ENCODE results near the gene NPY4R.
"Not testable (repeated sequence)": the region's sequence is repeated elsewhere in the genome, so short reads cannot be mapped to it uniquely, and the experiment has no call there.

The NPY4R gene, protein sequence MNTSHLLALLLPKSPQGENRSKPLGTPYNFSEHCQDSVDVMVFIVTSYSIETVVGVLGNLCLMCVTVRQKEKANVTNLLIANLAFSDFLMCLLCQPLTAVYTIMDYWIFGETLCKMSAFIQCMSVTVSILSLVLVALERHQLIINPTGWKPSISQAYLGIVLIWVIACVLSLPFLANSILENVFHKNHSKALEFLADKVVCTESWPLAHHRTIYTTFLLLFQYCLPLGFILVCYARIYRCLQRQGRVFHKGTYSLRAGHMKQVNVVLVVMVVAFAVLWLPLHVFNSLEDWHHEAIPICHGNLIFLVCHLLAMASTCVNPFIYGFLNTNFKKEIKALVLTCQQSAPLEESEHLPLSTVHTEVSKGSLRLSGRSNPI

DNA sequence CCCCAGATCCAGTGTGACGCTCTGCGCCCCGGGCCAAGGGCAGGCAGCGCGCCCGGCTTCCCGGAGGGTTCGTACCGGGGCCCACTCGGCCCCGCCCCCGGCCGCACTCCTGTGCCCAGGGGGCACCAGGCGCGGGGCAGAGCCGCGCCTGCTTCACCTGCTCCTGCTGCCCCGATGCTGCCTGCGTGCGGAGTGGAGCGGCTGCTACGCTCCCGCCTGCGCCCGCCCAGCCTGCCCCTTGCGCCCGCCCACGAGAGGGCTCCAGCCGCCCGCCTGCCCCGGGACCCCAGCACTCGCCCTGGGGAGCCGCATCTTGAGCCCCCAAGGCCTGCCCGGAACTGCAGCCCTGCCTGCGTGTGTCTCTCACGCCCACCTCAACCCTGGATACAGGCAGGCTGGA, at the start of gene NPY4R:
TSS of gene NPY4R (minus strand) at position 194 of the 400 bp plus-strand sequence. CDS start 3,323 bp downstream, outside the sequence.
- not testable (repeated sequence) for DNase-seq (ENCODE audit: low spot score)

DNA sequence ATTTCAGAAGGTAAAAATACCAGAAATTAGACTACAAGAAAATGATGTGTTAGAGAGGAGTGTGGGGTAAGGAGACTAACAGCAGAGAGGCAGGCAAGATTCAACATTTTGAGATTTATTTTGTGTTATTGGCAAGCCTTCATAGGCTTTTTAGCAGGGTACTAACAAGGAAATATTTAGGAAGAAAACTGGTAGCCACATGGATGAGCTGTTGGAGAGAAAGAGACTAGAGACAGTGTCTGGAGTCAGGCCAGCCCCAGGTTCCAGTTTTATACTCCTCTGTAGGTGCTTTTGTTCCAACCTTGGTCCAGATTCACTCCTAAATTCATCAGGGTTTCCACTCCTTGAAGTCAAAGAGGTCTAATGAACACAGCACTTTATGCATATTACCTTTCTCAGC, 49.6 kb upstream of the NPY4R start:
- DNase-seq (ENCODE audit: low spot score), result no peak

DNA sequence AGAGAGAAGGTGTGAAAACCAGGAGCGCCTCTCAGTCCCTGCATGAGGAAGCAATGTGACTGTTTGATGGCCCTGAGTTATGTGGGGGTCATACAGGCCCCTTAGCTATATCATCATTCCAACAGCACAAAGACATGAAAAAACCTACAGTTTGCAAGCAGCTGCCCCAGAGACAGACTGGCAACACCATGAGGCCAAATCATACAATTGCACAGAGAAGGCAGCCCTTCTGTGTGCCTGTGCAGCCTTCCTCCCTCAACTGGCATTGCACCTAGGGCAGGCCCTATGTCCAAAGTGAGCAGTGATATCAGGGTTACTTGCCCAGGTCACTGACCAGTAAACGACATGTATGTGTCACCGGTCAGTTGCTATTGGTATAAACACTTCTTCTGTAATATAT, 49.1 kb upstream of the NPY4R start:
- DNase-seq (ENCODE audit: low spot score), result no peak

DNA sequence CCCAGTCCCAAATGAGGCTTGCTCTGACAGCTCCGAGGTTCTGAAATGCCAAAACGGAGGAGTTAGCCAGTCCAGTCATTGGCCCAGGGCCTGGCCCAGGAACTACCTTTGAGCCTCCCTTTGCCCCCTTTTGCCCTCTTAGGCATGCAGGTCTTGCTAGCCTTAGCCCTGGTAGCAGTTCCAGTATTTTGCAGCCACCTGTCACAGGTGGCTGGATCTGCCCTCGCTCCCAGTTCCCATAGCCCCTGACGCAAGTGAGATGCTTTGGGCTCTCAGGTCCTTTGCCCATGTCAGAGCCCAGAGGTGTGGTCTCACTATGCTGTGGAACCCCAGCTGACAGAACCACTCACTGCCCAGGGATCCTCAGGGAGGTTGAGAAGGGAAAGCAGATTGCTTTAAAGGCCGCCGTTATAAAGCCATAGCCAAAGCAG, 48.7 kb upstream of the NPY4R start:
- peak; percentile 51 for DNase-seq (ENCODE audit: low spot score)

DNA sequence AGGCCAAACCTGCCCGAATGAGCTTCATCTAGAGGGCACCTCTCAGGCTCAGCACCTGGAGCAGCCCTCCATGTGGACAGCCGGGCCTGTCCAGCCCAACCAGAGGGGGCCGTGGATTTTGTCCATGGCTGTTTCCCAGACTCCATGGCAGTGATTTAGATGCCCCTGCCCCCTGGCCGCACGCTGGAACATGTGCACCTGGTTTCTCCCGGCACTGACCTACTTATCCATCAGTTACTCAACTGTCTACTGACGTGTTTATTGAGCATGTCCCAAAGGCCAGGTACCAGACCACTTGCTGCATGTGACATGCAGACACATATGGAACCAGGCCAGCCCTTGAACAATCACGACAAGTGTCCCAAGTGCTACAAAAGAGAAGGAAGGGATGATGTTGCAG, 47.6 kb upstream of the NPY4R start:
- not testable (repeated sequence) for DNase-seq (ENCODE audit: low spot score)

DNA sequence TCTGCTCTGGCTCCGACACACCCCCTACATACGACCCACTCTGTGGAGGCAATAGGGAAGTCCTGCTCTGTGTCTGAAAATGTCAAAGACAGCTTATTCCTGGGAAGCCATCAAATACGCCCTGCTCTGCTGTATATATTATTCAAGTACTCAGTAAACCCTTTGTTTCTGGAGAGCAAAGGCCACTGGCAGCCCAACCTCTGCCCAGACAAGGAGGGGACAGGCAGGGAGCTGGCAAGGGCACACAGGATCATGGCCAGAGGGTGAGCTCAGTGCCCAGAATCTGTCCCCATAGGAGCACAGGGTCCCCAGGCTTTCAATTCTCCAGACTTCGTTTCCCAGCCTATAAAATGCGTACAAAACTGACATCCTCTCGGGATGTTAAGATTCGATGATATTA, 47.0 kb upstream of the NPY4R start:
- not testable (repeated sequence) for DNase-seq (ENCODE audit: low spot score)

DNA sequence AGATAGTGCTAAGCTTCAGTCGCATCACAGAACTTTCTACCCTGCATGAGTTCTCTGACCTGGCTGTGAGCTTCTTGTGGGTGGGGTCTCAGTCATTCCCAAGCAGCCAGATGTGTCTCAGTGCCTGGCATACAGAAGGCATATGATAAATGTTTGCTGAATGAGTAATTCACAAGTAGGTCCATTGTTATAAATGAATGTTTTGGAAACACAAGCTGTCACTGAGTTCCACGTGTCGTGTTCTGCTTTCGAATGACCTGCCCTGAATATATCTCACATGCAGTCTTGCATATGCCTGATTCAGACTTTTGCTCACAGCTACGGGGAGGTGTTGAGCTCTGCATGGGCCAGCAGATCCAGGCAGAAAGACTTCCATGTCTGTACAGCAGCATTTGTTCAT, 46.2 kb upstream of the NPY4R start:
- not testable (repeated sequence) for DNase-seq (ENCODE audit: low spot score)

DNA sequence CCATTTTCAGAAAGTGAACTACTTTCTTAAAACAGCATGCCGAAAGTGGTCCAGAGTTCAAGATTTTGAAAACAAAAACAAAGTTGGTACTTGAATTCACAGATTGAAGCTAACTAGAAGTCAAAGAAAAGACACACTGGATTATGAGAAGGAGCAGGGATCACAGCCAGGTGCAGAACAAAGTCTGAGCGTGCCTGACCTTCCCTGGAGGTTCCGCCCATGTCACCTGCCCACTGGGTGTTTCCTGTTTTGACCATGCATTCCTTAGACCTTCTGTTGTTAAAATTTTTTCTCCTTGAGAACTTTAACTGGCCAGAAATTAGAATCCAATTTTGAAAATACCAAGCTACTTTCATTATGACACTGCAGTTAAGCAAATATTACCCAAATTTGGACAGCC, 34.2 kb upstream of the NPY4R start:
- DNase-seq (ENCODE audit: low spot score), result not testable (repeated sequence)

DNA sequence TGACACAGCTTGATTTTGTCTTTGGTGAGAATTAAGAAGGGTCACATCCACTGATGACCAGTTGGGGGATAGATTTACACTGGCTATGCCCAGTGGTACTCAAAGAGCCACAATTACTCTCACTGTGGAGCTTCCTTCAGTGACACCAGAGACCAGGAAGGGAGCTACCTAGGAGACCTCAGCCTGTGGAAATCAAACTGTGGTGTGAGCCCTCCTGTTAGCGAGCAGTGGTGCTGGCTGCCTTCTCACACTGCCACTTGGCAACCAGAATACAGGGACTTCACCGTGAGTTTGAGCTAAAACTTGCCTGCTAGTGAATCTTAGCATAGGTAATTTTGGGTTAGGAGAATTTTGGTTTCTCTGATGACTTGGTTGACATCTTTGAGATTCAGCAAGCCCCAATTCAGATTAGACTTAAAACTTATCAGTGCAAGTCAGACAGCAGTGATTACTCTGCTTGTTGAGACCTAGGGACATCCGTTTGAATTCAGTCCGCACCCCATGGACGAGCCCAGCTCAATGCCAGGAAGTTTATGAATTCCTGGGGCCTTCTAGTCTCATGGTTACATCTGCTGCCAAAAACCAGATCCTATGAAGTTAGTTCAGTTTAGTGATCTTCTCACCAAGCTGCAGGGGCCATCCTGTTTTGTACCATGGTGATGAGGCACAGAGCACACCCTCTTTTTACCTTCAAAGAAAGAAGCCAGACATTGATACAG, 33.4 kb upstream of the NPY4R start:
- DNase-seq (ENCODE audit: low spot score), result not testable (repeated sequence)

DNA sequence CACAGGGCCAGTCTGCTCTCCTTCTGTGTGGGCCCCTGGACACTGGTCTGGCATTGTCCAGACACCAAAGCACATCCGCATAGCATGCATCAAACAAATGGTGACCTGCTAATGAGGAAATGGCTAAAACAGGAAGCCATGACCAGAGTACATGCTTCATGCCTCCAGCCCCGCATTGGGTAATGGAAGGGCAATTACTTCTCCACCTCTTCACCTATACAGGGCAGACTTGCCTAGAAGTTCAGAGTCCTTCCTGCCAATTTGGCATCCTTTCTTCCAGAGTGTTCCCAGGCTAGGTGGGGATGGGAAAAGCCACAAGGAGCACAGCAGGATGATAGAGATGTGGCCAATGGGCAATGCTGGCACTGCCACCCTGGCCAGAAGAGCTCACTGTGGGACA, 32.1 kb upstream of the NPY4R start:
- DNase-seq (ENCODE audit: low spot score), result not testable (repeated sequence)

DNA sequence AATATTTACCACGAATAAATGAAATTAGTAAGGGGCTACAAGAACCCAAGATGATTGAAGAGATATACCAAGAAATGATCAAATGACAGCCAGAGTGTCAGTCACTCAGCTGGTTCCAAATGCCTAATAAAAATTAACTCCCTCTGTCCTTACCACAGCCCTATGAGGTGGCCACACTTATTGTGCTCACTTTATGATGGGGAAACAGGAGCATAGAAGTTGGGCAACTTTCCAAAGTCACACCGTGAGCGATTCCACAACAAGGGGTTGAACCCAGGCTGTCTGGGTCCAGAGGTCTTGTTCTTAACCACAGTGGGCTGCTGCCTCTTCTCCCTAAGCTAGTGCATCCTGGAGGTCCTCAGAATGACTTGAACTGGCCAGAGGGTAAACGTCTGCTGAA, 31.6 kb upstream of the NPY4R start:
- DNase-seq (ENCODE audit: low spot score), result not testable (repeated sequence)

DNA sequence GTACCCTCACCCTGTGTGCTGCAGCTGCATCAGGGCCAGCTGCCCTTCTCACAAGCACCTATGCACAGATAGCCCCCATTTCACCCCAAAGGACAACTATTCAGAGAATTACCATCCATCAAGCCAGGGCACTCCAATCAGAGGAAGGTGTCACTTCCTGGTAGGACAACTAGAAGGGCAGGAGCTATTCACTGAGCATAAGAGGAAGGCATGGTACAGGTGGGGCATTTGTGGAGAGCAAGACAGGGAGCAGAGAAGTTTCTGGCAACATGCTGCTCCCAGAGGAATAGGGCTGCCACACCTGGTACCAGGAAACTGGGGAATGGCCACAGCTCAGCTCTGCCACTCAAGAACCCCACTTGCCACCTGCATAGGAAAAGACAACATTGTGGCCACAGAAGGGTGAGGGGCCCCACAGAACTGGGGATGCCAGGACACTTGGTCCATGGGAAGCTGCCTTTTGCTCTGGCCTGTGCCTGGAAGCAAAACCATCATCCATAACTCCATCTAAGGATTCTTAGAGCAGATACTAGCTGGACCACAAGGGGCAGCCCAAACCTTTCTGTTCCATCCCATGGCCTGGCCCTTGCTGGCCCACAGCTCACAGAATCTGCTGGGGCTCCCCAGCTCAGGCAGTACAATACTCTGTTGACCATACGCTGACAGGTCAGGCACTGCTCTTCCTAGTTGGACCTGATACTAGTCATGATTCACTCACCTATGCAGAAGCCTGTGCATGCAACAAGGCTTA, 25.8 kb upstream of the NPY4R start:
- DNase-seq (ENCODE audit: low spot score), result not testable (repeated sequence)

DNA sequence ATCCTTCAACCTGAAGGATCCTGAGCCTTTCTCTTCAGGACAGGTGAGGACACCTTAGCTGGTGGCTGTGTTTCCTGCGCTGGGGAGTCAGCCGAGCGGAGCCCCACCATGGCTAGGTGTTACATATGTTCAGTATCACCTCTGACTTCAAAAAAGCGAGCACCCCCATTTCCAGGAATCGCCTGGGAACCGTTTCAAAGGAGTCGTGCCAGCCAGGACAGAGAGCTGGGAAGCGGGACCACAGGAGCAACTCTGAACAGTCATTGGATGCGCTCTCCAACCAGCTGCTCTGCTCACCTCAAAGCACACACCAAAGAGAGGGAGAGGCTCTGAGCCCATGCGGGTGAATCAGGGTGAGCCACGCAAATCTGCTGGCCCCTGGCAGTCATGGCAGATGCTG, 24.5 kb upstream of the NPY4R start:
- DNase-seq (ENCODE audit: low spot score), result not testable (repeated sequence)

DNA sequence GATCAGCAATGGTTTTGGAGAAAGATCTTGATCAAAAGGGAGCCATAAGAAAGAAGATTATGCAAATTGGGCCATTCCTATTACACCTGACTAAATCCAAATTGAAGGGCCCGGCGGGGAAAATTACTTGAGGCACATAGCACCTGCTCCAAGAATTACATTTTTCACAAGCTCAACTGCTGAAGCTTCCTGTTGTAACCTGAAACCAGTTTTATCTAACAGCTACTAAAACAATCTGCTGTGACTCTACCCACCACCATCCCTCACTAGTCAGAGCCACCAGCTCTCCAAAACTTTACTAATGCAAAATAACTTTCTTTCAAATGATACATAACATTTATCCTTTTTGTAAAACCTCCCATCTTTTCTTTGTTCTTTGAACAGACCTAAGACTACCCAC, 20.7 kb upstream of the NPY4R start:
- DNase-seq (ENCODE audit: low spot score), result not testable (repeated sequence)

DNA sequence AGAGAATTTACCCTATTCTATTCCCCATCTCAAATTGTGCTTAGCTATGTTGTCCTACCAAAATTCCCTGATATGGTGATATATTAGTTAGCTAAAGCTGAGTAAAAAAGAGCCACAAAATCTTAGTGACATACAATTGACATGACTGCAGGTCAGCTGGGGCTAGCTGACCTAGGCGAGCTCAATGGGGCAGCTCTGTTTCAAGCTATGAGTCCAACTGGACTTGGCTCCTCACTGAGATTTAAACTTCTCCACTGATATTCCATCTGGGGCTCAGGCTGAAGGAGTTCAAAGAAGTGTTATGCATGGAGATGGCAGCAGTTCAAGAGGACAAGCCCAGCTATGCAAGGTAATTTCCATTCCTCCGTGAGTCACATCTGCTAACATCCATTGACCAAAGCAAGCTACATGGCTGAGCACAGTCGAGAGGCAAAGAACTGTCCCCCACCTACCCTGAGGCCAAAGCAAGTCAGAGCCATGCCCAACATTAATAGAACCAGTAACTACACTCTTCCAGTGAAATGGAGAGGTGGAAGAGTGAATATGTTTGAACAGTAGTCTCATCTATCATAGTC, 9.1 kb upstream of the NPY4R start:
- not testable (repeated sequence) for DNase-seq (ENCODE audit: low spot score)

DNA sequence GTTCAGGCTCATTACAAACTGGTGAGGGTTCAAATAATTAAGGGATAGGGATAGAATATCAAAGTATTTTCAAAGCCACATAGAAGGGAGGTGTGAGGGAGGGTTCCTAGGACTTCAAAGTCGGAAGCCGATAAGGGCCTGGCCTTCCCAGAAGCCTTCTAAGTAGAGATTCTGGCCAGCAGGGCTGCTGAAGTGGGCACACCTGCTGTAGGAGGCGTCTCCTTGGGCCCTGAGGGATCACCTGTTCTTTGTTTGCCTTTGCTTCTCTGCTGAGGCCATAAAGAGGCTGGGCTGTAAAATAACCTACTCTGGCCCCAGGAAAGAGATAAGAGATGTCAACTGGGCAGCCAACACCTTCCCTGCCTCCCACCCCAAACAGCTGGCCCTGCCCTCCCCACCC, 8.0 kb upstream of the NPY4R start:
- DNase-seq (ENCODE audit: low spot score), result not testable (repeated sequence)

DNA sequence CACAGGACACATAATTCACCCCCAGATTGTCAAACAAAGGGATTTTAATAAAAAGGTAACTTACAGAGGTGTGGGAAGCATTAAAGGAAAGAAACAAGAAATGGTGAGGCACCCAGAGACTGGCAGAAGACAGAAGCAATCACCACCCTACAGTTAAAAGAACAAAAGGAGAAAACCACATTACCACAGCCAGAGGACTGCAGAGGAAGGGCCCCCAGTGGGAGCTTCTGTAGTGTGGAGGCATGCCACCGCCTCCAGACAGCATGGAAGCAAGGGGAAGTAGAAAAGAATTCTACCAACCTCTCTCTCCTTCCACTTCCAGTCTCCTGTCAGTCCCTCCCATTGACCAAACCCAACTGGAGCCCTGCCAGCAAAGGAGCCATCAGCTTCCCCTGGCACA, 4.4 kb upstream of the NPY4R start:
- DNase-seq (ENCODE audit: low spot score), result not testable (repeated sequence)

DNA sequence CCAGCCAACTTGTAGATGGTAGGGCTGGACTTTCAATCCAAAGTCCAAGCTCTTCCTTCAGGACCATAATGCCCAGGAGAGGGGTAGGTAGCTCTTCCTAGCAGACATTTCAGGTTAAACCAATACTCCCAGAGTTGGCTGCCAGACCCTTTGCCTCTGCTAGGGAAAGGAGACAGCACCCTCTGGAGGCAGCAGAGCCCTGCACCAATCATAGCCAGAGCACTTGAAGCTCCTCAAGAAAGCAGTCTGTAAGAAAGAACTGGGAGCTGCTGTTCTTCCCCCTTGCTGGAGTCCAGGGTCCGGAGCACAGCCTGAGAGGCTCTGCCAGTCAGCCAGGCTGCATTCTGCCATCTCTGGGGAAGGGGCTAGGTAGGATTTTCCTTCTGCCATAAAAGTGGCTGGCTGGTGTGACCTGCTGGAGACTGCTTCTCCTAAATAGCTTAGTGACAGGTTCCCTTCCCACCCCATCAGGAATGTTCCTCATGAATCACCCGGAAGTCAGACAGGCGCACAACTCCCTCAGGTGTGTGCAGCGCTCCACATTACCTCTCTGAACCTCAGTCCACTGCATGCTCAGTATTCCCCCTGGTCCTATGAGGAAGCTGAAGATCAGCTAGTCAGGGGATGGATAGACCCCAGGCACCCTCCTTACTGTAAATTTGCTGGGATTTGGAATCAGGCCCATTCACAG, 2.5 kb upstream of the NPY4R start:
- DNase-seq (ENCODE audit: low spot score), result not testable (repeated sequence)

DNA sequence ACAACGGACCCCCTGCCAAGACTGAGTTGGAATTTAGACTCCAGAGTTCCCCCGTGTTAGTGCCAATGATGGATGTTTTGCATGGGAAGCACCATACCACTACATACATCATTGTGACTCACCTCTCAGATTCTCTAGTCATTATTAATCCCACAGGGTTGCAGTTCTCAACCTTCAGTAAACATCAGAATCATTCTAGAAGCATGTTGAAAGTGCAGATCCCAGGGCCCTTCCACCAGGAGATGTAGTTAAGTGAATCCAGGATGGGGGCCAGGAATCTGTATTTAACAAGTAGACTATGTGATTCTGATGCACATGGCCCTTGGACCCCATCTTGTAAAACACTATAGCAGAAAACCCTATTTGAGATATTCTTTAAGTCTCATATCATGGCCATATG, 2.1 kb downstream of the NPY4R start:
- DNase-seq (ENCODE audit: low spot score), result not testable (repeated sequence)

DNA sequence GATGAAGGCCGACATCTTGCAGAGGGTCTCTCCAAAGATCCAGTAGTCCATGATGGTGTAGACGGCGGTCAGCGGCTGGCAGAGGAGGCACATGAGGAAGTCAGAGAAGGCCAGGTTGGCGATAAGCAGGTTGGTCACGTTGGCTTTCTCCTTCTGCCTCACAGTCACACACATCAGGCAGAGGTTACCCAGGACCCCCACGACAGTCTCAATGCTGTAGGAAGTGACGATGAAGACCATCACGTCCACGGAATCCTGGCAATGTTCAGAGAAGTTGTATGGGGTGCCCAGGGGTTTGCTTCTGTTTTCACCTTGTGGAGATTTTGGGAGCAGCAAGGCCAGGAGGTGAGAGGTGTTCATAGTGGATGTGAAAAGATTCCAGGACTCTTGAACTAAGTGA, 3.5 kb downstream of the NPY4R start:
- peak; percentile 41 for DNase-seq (ENCODE audit: low spot score)

DNA sequence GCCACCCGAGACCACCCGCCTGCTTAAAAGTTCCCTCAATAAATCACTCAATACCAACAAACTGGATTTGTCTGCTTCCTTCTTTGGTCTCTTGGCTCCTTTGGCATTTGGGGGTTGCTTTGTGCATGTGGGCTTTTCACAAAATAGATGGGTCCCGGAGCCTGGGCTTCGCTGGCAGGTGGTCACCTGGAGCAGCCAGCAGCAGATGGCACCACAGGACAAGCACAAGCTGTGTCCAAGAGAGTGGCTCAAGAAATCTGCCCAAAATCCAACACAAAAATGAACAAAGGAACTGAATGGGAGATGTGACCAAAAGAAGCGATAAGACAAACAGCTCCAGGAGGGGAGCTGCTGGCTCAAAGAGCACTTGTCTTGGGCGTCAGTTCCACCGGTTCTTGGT, 6.2 kb downstream of the NPY4R start:
- not testable (repeated sequence) for DNase-seq (ENCODE audit: low spot score)

DNA sequence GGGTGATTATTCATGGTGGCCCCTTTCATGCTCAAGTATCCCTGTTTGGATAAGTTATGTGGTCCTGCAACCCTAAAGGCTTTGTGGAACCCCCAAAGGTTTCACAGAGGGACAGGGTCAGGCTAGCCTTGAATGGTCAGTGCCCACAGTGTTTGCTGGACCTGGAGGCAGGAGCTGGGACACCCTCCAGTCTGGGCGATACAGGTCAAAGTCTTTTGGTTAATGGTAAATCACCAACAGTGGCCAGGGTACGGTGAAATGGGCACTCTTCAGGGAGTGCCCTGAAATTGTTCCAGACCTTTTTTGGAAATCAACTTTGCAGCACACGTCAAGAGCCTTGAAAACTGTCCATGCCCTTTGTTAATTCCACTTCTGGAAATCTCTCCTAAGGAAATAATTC, 8.7 kb downstream of the NPY4R start:
- not testable (repeated sequence) for DNase-seq (ENCODE audit: low spot score)

All from left forelimb (tissue), 1 donor.